H9 (cell line): ENCODE measurements around the gene PPL. TPM values are rescaled to one million over a fixed set of nuclear protein-coding genes. Genes with fewer than 3 reads are reported as not detected.

Experiments used
- DNase-seq: peaks from one replicate; pipeline ENCODE4 v3.0.0-alpha.2; 2017
- H2AFZ ChIP-seq: one replicate; pipeline ENCODE4 v1.6.1; 2013; ENCODE audit warnings: mild to moderate bottlenecking, low read length, control low read depth, moderate library complexity
- H2AK5ac ChIP-seq: 2 replicates; pipeline ENCODE4 v1.6.1; 2013; ENCODE audit warnings: low read length, control low read depth, mixed read lengths; ENCODE audit not compliant: insufficient read length
- H2BK120ac ChIP-seq: one replicate; pipeline ENCODE4 v1.6.1; 2013; ENCODE audit warnings: low read depth, mild to moderate bottlenecking, low read length, control low read depth, inconsistent platforms; ENCODE audit not compliant: poor library complexity, severe bottlenecking
- H2BK12ac ChIP-seq: 2 replicates; pipeline ENCODE4 v1.6.1; 2013; ENCODE audit warnings: low read length, control low read depth, mixed read lengths, low read depth; ENCODE audit not compliant: insufficient read length
- H2BK15ac ChIP-seq: 2 replicates; pipeline ENCODE4 v1.6.1; 2013; ENCODE audit warnings: low read depth, low read length, control low read depth
- H2BK20ac ChIP-seq: one replicate; pipeline ENCODE4 v1.6.1; 2013; ENCODE audit warnings: low read depth, mild to moderate bottlenecking, low read length, control low read depth, inconsistent platforms; ENCODE audit not compliant: poor library complexity, severe bottlenecking
- H2BK5ac ChIP-seq: 2 replicates; pipeline ENCODE4 v1.6.1; 2013; ENCODE audit warnings: low read length, control low read depth, mixed read lengths; ENCODE audit not compliant: insufficient read length
- H3K14ac ChIP-seq: 2 replicates; pipeline ENCODE4 v1.6.1; 2013; ENCODE audit warnings: low read length, control low read depth; ENCODE audit not compliant: insufficient read depth
- H3K18ac ChIP-seq: 2 replicates; pipeline ENCODE4 v1.6.1; 2013; ENCODE audit warnings: low read depth, mild to moderate bottlenecking, mixed read lengths, low read length, control low read depth; ENCODE audit not compliant: insufficient read length
- H3K23ac ChIP-seq: 2 replicates; pipeline ENCODE4 v1.6.1; 2013; ENCODE audit warnings: low read length, control low read depth, mixed read lengths, low read depth; ENCODE audit not compliant: insufficient read length
- H3K23me2 ChIP-seq: 2 replicates; pipeline ENCODE4 v1.6.1; 2013; ENCODE audit warnings: low read depth, mild to moderate bottlenecking, mixed read lengths, low read length, control low read depth; ENCODE audit not compliant: insufficient read length, poor library complexity, severe bottlenecking
- H3K27ac ChIP-seq: 2 replicates; pipeline ENCODE4 v1.5.1; 2013; ENCODE audit warnings: low read length, control low read depth, mixed read lengths, low read depth; ENCODE audit not compliant: insufficient read length
- H3K27me3 ChIP-seq: 2 replicates; pipeline ENCODE4 v1.6.1; 2013; ENCODE audit warnings: low read length, control low read depth, inconsistent platforms; ENCODE audit not compliant: insufficient read depth
- H3K4ac ChIP-seq: 2 replicates; pipeline ENCODE4 v1.6.1; 2013; ENCODE audit warnings: low read depth, mild to moderate bottlenecking, control low read depth, inconsistent platforms, low read length, moderate library complexity
- H3K4me1 ChIP-seq: 2 replicates; pipeline ENCODE4 v1.6.1; 2013; ENCODE audit warnings: low read length, control low read depth, inconsistent platforms; ENCODE audit not compliant: insufficient read depth
- H3K4me2 ChIP-seq: 2 replicates; pipeline ENCODE4 v1.6.1; 2013; ENCODE audit warnings: low read length, control low read depth, mixed read lengths; ENCODE audit not compliant: insufficient read length, insufficient read depth
- H3K56ac ChIP-seq: 2 replicates; pipeline ENCODE4 v1.6.1; 2013; ENCODE audit warnings: low read depth, mild to moderate bottlenecking, mixed read lengths, low read length, control low read depth; ENCODE audit not compliant: insufficient read length
- H3K79me1 ChIP-seq: 2 replicates; pipeline ENCODE4 v1.6.1; 2013; ENCODE audit warnings: low read depth, mild to moderate bottlenecking, moderate library complexity, low read length, control low read depth, inconsistent platforms; ENCODE audit not compliant: insufficient read depth, poor library complexity, severe bottlenecking
- H3K79me2 ChIP-seq: 2 replicates; pipeline ENCODE4 v1.6.1; 2013; ENCODE audit warnings: low read length, control low read depth, inconsistent platforms; ENCODE audit not compliant: insufficient read depth
- H3K9ac ChIP-seq: 2 replicates; pipeline ENCODE4 v1.6.1; 2013; ENCODE audit warnings: low read length, control low read depth, mixed read lengths; ENCODE audit not compliant: insufficient read length; ENCODE audit errors: extremely low read depth
- H3K9me3 ChIP-seq: one replicate; pipeline ENCODE4 v1.6.1; 2013; ENCODE audit warnings: low read depth, low read length, inconsistent platforms; ENCODE audit not compliant: control insufficient read depth
- H3T11ph ChIP-seq: one replicate; pipeline ENCODE4 v1.6.1; 2013; ENCODE audit warnings: mild to moderate bottlenecking, low read length, control low read depth, inconsistent platforms
- H4K20me1 ChIP-seq: one replicate; pipeline ENCODE4 v1.6.1; 2013; ENCODE audit not compliant: control insufficient read depth, insufficient read length, insufficient read depth
- H4K5ac ChIP-seq: 2 replicates; pipeline ENCODE4 v1.6.1; 2013; ENCODE audit warnings: low read depth, mild to moderate bottlenecking, mixed read lengths, low read length, control low read depth; ENCODE audit not compliant: insufficient read length
- H4K8ac ChIP-seq: replicated peaks from 2 replicates; pipeline ENCODE4 v1.6.1; 2013; ENCODE audit warnings: low read length, control low read depth, mixed read lengths, low read depth; ENCODE audit not compliant: insufficient read length
- H4K91ac ChIP-seq: 2 replicates; pipeline ENCODE4 v1.6.1; 2013; ENCODE audit warnings: low read depth, mild to moderate bottlenecking, moderate library complexity, mixed read lengths, low read length, control low read depth; ENCODE audit not compliant: insufficient read length
- H3K27ac Mint-ChIP-seq, 3 experiments: 2 replicates in 2 of 3; 3 replicates in 1 of 3; pipeline ENCODE4 v1.8.0; 2020 to 2021; ENCODE audit warnings: mixed read lengths in 3 of 3, mild to moderate bottlenecking in 1 of 3, moderate library complexity in 1 of 3
- H3K27me3 Mint-ChIP-seq: 2 replicates; pipeline ENCODE4 v1.8.0; 2021; ENCODE audit warnings: low read depth, mild to moderate bottlenecking, moderate library complexity, mixed read lengths
- H3K36me3 Mint-ChIP-seq, 3 experiments: 2 replicates in 2 of 3; 3 replicates in 1 of 3; pipeline ENCODE4 v1.8.0; 2020 to 2021; ENCODE audit warnings: low read depth in 3 of 3, mixed read lengths in 3 of 3; ENCODE audit not compliant: insufficient read depth in 1 of 3
- H3K4me1 Mint-ChIP-seq, 2 experiments: 2 replicates each; pipeline ENCODE4 v1.8.0; 2020; ENCODE audit warnings: mixed read lengths in 2 of 2
- H3K4me3 Mint-ChIP-seq, 2 experiments: 2 replicates in 1 of 2; 3 replicates in 1 of 2; pipeline ENCODE4 v1.8.0; 2020 to 2021; ENCODE audit warnings: mild to moderate bottlenecking in 2 of 2, mixed read lengths in 2 of 2, moderate library complexity in 1 of 2
- H3K9me3 Mint-ChIP-seq, 2 experiments: 2 replicates in 1 of 2; 3 replicates in 1 of 2; pipeline ENCODE4 v1.8.0; 2020; ENCODE audit warnings: mild to moderate bottlenecking in 2 of 2, mixed read lengths in 2 of 2, moderate library complexity in 1 of 2
- CTCF ChIP-seq: fragments of 200-600 bp; sonication (generic); conservative IDR thresholded peaks from 3 replicates; pipeline ENCODE4 v1.8.0; 2021; ENCODE audit warnings: antibody characterized with exemption, mild to moderate bottlenecking
- WGBS: extraction: QIAGEN DNeasy Blood & Tissue Kit; methylation state at CpG from one replicate; pipeline ENCODE4 v1.1.7; 2013; ENCODE audit warnings: missing lambda C conversion rate, low lambda C conversion rate, mixed read lengths; ENCODE audit not compliant: insufficient read length; ENCODE audit errors: extremely low coverage; 5-methylcytosine and 5-hydroxymethylcytosine counted together
- total RNA-seq: library from RNA; stranded (reverse); gene quantifications from 2 replicates; pipeline ENCODE4 v1.2.1, GENCODE V29; 2021

The PPL gene
- total RNA-seq, 1 experiment from 2014 or later: 29.2 TPM

DNA sequence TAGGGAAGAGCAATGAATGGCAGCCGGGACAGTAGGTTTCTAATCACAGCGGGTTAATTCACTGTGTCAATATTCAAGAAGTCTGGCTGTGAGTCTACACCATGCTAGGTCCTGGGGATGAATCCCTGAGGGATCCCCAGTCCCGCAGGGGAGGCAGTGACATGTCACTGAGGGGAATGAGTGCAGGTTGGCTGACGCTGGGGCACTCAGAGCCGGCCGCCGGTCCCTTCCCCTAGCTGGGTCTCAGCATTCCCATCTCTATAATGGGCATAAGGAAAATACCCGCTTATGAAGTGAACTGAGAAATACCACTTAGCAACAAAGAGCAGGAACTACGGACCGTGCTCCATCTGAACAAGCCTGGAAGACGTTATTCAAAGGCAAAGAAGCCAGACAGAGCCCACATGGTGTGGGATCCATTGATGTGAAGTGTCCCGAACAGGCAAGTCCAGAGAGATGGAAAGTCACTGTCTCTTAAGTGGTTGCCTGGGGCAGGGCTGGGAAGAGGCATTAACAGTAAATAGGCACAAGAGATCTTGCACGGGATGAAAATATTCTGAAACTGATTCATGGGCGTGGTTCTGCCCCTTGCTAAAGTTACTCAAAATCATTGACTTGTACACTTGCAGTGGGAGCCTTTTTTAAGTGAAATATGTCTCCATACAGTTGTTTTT is 31.9 kb downstream of the PPL start:
- no peaks in the 10 kb centered on the region for H3K79me2 ChIP-seq
- H2BK20ac ChIP-seq: no peak overlapping the region
- no peaks in the 10 kb centered on the region for H3K23me2 ChIP-seq
- H4K5ac ChIP-seq: no peak overlapping the region
- H2BK15ac ChIP-seq: no peak overlapping the region
- no peak overlapping the region for H3T11ph ChIP-seq
- Mint-ChIP-seq H3K4me3 (no peak overlapping the region), H3K27me3 (peaks cover 1% of the 10 kb centered on the region; the same call in 1 of the 2 replicates), H3K27ac (no peak overlapping the region), H3K4me1 (no peaks in the 10 kb centered on the region), H3K36me3 (peaks cover 0 to 11% (median 0%) of the 10 kb centered on the region in 3 experiments; a peak in 2 of 7 replicates), H3K9me3 (no peaks in the 10 kb centered on the region)
- H3K27me3 ChIP-seq: no peaks in the 10 kb centered on the region
- no peak overlapping the region for H2AFZ ChIP-seq
- no peak overlapping the region for H2BK12ac ChIP-seq
- no peaks in the 10 kb centered on the region for H3K9me3 ChIP-seq
- H3K4me1 ChIP-seq: no peaks in the 10 kb centered on the region
- TF ChIP-seq CTCF: no peak
- no peak overlapping the region for H3K4ac ChIP-seq
- no peak overlapping the region for H3K9ac ChIP-seq
- H2BK120ac ChIP-seq: no peak overlapping the region
- H3K56ac ChIP-seq: no peak overlapping the region
- H4K20me1 ChIP-seq: no peaks in the 10 kb centered on the region
- DNase-seq: no peak
- no peak overlapping the region for H4K91ac ChIP-seq
- no CpG with 5 or more reads among the region's 14 CpGs for WGBS
- no peak overlapping the region for H2BK5ac ChIP-seq
- no peak overlapping the region for H3K27ac ChIP-seq
- H2AK5ac ChIP-seq: no peak overlapping the region
- no peak overlapping the region for H3K4me2 ChIP-seq
- no peaks in the 10 kb centered on the region for H3K79me1 ChIP-seq
- H4K8ac ChIP-seq: no peak overlapping the region
- H3K14ac ChIP-seq: no peak overlapping the region
- H3K23ac ChIP-seq: no peak overlapping the region
- H3K18ac ChIP-seq: no peak overlapping the region
